Measurements from ENCODE around the gene RARG. TPM values are rescaled to one million over a fixed set of nuclear protein-coding genes. Genes with fewer than 3 reads are reported as not detected.
A peak's percentile ranks its signal among the peaks of the same experiment; 100 is the strongest.

RARG gene
- total RNA-seq, 1 donor from 2014 or later = 7.9 TPM

DNA sequence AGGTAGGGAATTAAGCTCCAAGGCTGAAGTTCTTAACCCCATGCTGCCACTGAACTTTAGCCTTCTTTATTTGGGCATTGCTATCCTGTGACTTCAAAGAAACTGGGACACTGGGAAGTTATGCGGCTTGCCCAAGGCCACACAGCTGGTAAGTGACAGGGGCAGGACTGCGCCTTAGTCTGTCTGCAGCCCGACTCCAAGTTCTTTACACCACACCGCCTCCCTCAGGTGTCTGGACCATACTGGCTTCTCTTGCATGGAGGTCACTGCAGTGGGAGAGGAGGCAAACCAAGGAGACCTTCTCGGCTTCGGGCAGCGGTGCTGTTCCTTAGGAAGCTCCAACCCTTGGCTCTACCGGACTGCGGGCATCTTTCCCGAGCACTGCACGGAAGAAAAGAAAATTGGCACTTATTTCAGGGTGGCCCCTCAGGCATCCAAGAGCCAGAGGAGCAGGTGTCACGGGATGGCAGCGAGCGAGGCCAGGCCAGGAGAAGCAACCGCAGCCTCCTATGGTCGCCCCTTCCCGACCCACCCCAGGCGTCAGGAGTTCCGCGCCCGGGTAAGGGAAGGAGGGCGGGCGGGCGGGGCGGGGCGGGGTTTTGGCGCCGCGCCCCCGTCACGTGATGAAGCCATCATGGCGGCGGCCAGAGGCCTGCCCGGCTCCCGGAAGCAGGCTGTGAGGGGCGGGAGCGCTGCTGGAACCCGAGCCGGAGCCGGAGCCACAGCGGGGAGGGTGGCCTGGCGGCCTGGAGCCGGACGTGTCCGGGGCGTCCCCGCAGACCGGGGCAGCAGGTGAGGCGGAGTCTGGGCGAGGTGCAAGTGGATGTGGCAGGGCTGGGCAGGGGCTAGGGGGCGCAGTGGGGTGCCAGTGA lies 19.7 kb upstream of the RARG start:
- Mint-ChIP-seq H3K27me3 (ENCODE audit: unreplicated experiment) (peaks cover 10% of the 10 kb centered on the region), H3K36me3 (ENCODE audit: low read depth, unreplicated experiment) (peaks cover 5% of the 10 kb centered on the region), H3K9me3 (ENCODE audit: unreplicated experiment) (no peaks in the 10 kb centered on the region), H3K4me3 (ENCODE audit: unreplicated experiment) (peak overlapping the region; percentile 96), H3K27ac (ENCODE audit: unreplicated experiment) (peak overlapping the region; percentile 52), H3K4me1 (ENCODE audit: unreplicated experiment) (peaks cover 16% of the 10 kb centered on the region)
- peak; percentile 76 for DNase-seq (ENCODE audit: low spot score)
- TF ChIP-seq, protein P1, sequence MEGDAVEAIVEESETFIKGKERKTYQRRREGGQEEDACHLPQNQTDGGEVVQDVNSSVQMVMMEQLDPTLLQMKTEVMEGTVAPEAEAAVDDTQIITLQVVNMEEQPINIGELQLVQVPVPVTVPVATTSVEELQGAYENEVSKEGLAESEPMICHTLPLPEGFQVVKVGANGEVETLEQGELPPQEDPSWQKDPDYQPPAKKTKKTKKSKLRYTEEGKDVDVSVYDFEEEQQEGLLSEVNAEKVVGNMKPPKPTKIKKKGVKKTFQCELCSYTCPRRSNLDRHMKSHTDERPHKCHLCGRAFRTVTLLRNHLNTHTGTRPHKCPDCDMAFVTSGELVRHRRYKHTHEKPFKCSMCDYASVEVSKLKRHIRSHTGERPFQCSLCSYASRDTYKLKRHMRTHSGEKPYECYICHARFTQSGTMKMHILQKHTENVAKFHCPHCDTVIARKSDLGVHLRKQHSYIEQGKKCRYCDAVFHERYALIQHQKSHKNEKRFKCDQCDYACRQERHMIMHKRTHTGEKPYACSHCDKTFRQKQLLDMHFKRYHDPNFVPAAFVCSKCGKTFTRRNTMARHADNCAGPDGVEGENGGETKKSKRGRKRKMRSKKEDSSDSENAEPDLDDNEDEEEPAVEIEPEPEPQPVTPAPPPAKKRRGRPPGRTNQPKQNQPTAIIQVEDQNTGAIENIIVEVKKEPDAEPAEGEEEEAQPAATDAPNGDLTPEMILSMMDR (IDR thresholded peaks at IDR 0.05; ENCODE audit: unreplicated experiment) = no peak

- Mint-ChIP-seq H3K36me3 (ENCODE audit: low read depth, unreplicated experiment) (no peaks in the 10 kb centered on the region), H3K4me3 (ENCODE audit: unreplicated experiment) (no peak overlapping the region), H3K4me1 (ENCODE audit: unreplicated experiment) (peaks cover 7% of the 10 kb centered on the region), H3K27ac (ENCODE audit: unreplicated experiment) (no peak overlapping the region), H3K9me3 (ENCODE audit: unreplicated experiment) (no peaks in the 10 kb centered on the region), H3K27me3 (ENCODE audit: unreplicated experiment) (peaks cover 2% of the 10 kb centered on the region)
- TF ChIP-seq, protein P1 (IDR thresholded peaks at IDR 0.05; ENCODE audit: unreplicated experiment) = no peak
- DNase-seq (ENCODE audit: low spot score) = no peak
These were observed 13.3 kb upstream of the RARG start for GRCh38 chr12:53245286-53245685.

DNA sequence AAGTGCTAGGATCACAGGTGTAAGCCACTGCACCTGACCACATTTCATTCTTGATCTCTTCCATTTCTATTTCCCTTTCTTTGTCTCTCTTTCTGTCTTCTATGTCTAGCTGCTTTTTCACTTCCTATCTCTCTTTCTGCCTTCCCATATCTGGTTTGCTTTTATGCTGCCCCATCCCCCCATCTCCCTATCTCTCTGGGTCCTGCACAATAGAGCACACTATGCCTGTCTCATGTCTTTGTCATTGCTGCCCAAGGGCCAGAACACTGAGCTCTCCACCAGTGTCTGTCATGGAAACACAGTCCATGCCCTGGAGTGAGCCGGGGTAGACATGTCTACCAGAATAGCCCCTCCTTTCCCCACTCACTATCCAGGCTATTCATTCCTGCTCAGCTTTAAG lies 12.3 kb upstream of the RARG start:
- Mint-ChIP-seq H3K27me3 (ENCODE audit: unreplicated experiment) (peaks cover 2% of the 10 kb centered on the region), H3K36me3 (ENCODE audit: low read depth, unreplicated experiment) (no peaks in the 10 kb centered on the region), H3K9me3 (ENCODE audit: unreplicated experiment) (no peaks in the 10 kb centered on the region), H3K4me1 (ENCODE audit: unreplicated experiment) (peaks cover 7% of the 10 kb centered on the region), H3K27ac (ENCODE audit: unreplicated experiment) (peak overlapping the region; percentile 2), H3K4me3 (ENCODE audit: unreplicated experiment) (no peak overlapping the region)
- TF ChIP-seq, protein P1 (IDR thresholded peaks at IDR 0.05; ENCODE audit: unreplicated experiment) = no peak
- DNase-seq (ENCODE audit: low spot score) = no peak

DNA sequence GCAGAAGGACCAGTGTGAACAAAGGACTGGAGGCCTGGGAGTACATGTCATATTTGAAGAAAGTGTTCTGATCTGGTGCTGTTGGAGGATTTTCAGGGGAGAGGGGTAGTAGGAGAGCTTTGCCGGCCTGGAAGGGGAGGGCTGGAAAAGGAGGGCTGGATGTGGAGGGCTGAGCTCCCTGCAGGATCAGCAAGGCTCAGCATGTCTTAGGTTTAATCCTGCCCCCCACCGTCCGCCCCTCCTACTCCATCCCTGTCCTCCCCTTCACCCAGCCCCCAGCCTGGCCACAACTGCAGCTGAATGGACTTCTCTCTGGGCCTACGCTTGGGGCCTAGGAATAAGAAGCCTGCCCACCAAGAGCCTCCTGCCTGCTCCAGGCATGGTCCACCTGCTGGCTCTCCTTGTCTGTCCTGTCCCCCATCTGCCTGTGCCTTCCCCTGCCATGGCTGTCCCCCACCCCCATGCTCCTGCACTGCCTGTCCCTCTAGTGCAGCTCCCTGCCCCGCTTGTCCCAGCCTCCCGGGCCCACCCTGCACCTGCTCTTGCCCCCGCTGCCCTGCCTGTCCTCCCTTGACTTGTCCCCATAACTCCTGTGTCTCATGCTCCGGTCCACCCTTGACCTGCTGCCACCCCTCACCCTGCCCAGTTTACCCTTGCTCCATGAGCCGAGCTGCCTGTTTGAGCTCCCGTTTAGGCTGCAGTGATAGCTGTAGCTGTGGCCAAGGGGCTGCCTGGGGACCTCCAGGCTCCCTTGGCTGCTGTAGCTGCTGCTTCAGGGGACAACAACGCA lies 9.8 kb upstream of the RARG start:
- Mint-ChIP-seq H3K4me3 (ENCODE audit: unreplicated experiment) (no peak overlapping the region), H3K27me3 (ENCODE audit: unreplicated experiment) (peaks cover 4% of the 10 kb centered on the region), H3K4me1 (ENCODE audit: unreplicated experiment) (peaks cover 7% of the 10 kb centered on the region), H3K27ac (ENCODE audit: unreplicated experiment) (no peak overlapping the region), H3K36me3 (ENCODE audit: low read depth, unreplicated experiment) (no peaks in the 10 kb centered on the region), H3K9me3 (ENCODE audit: unreplicated experiment) (no peaks in the 10 kb centered on the region)
- no peak for DNase-seq (ENCODE audit: low spot score)
- TF ChIP-seq, protein P1 (IDR thresholded peaks at IDR 0.05; ENCODE audit: unreplicated experiment) = no peak

Measured in endothelial cell (in vitro differentiated cells).